ENCODE results near the gene ANTXRL.

GRCh38 chr10:46327685-46328084, 40.9 kb downstream of the ANTXRL start:
- TF ChIP-seq EP300 (IDR thresholded peaks at IDR 0.05) (no peak), POLR2A (IDR thresholded peaks at IDR 0.05) (no peak)
- TF ChIP-seq, protein P1, sequence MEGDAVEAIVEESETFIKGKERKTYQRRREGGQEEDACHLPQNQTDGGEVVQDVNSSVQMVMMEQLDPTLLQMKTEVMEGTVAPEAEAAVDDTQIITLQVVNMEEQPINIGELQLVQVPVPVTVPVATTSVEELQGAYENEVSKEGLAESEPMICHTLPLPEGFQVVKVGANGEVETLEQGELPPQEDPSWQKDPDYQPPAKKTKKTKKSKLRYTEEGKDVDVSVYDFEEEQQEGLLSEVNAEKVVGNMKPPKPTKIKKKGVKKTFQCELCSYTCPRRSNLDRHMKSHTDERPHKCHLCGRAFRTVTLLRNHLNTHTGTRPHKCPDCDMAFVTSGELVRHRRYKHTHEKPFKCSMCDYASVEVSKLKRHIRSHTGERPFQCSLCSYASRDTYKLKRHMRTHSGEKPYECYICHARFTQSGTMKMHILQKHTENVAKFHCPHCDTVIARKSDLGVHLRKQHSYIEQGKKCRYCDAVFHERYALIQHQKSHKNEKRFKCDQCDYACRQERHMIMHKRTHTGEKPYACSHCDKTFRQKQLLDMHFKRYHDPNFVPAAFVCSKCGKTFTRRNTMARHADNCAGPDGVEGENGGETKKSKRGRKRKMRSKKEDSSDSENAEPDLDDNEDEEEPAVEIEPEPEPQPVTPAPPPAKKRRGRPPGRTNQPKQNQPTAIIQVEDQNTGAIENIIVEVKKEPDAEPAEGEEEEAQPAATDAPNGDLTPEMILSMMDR (IDR thresholded peaks at IDR 0.05) = no peak
